RWPE1 (cell line): ENCODE results near the gene TRDMT1.

ENCODE experiments used
- CTCF ChIA-PET: fragments of 350-600 bp; sonication (Branson Sonifier 250); formaldehyde crosslinking; extraction: SDS; loops from one replicate; lab custom pipeline; 2021; lab: Yijun Ruan, JAX
- POLR2A ChIA-PET: fragments of 400-600 bp; formaldehyde crosslinking; extraction: SDS; loops from one replicate; lab custom pipeline; 2020; ENCODE audit warnings: antibody characterized with exemption; ENCODE audit not compliant: low non-redundant PET; lab: Yijun Ruan, JAX
- DNase-seq: peaks from one replicate; pipeline ENCODE4 v3.0.0; 2012; ENCODE audit warnings: low spot score
- H3K27ac ChIP-seq: fragments of 450-650 bp; 2 replicates; pipeline ENCODE4 v1.5.1; 2017
- CTCF ChIP-seq: fragments of 450-650 bp; conservative IDR thresholded peaks from 2 replicates; pipeline ENCODE4 v1.5.1; 2017; ENCODE audit warnings: low read depth, mild to moderate bottlenecking

Gene TRDMT1

GRCh38 chr10:17229016-17229716, 27.7 kb upstream of the TRDMT1 start:
- ChIA-PET POLR2A (interaction anchor here (1.5 kb wide), 1 partner anchor 28 kb away, joined by 8 read pairs; the partner anchor contains the start of gene TRDMT1), CTCF (interaction anchor here (0.5 to 0.9 kb wide), 8 partner anchors 14 to 421 kb away, joined by 3 to 6 read pairs (median 4); no protein-coding TSS in a partner anchor)
- TF ChIP-seq CTCF = no peak
- peak; percentile 73 for DNase-seq
- peak overlapping the region; percentile 100 for H3K27ac ChIP-seq

DNA sequence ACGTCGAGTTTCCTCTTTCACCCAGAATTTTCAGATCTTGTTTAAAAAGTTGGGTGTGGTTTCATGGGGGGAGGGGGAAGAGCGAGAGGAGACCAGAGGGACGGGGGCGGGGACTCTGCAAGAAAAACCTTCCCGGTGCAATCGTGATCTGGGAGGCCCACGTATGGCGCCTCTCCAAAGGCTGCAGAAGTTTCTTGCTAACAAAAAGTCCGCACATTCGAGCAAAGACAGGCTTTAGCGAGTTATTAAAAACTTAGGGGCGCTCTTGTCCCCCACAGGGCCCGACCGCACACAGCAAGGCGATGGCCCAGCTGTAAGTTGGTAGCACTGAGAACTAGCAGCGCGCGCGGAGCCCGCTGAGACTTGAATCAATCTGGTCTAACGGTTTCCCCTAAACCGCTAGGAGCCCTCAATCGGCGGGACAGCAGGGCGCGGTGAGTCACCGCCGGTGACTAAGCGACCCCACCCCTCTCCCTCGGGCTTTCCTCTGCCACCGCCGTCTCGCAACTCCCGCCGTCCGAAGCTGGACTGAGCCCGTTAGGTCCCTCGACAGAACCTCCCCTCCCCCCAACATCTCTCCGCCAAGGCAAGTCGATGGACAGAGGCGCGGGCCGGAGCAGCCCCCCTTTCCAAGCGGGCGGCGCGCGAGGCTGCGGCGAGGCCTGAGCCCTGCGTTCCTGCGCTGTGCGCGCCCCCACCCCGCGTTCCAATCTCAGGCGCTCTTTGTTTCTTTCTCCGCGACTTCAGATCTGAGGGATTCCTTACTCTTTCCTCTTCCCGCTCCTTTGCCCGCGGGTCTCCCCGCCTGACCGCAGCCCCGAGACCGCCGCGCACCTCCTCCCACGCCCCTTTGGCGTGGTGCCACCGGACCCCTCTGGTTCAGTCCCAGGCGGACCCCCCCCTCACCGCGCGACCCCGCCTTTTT, 26.9 kb upstream of the TRDMT1 start, which contains the start of gene VIM:
TSS of gene VIM (plus strand) at position 151 of the 925 bp plus-strand sequence. CDS start 1,182 bp downstream, outside the sequence.
- DNase-seq = peak; percentile 91
- CTCF ChIA-PET = no interaction called here
- POLR2A ChIA-PET = interaction anchor here (1.5 kb wide), 1 partner anchor 27 kb away, joined by 8 read pairs; the partner anchor contains the start of gene TRDMT1
- peak within 1 kb of the TSS; percentile 100 for H3K27ac ChIP-seq
- no peak for TF ChIP-seq CTCF

DNA sequence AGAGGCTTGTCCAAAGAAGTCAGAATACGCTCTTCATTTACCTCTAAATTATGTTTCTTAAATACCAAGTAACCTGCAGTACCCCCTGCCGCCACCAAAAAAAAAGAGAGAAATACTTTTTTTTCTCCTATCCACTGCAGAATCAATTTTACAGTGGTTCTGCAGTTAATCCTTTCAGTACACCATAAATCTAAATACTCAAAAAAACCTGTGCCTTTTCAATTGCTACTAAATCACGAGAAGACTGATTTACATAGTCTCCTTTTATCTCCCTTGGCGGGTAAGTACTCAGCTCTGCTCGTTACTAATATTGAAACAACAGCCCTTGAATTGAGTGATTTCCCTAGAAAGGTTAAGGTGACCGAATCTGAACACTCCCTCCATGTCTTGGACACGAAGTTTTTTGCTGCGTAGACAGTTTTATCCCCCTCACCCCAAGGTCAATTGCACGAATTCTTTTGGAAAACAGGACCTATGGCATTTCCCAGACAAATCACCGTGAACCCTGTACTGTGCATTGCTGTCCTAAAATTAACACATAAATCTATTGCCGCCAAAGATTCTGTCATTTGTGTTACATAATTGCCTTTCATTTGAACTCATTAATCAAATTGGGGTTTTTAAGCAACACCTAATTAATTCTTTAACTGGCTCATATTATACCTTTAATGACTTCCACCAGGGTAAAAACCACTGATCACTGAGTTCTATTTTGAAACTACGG, 26.1 kb upstream of the TRDMT1 start:
- CTCF ChIA-PET = interaction anchor here (0.7 kb wide), 1 partner anchor 1863 kb away, joined by 4 read pairs; no protein-coding TSS in a partner anchor
- H3K27ac ChIP-seq = peak overlapping the region; percentile 100
- no peak for DNase-seq
- TF ChIP-seq CTCF = peak; percentile 51
- POLR2A ChIA-PET = no interaction called here

DNA sequence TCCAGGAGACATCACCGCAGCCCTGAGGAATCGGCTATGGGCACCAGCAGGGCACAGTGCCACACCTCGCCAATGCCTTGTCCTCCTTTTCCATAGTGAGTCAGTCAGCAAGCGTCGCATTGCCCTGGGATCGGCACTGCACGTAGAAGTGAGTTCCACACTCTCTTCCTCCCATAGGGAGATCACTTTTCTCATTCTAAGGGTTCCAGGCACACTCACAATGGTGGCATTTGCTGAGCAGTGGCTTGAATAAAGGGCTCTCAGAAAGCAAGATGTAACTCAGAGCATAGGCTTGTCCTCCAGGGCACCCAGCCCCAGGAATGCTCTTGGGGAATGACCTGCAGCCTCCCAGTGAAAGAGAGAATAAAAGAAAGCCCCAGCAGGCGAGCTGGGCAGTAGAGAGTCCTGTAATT, 25.4 kb upstream of the TRDMT1 start:
- no peak for DNase-seq
- ChIA-PET POLR2A (no interaction called here), CTCF (interaction anchor here (0.6 kb wide), 1 partner anchor 421 kb away, joined by 3 read pairs; no protein-coding TSS in a partner anchor)
- TF ChIP-seq CTCF = no peak
- H3K27ac ChIP-seq = peak overlapping the region; percentile 100

GRCh38 chr10:17225808-17226207, 24.3 kb upstream of the TRDMT1 start:
- ChIA-PET CTCF (interaction anchor here (0.6 kb wide), 1 partner anchor 120 kb away, joined by 3 read pairs; no protein-coding TSS in a partner anchor), POLR2A (no interaction called here)
- TF ChIP-seq CTCF = no peak
- no peak for DNase-seq
- H3K27ac ChIP-seq = no peak overlapping the region

GRCh38 chr10:17222329-17222728, 20.9 kb upstream of the TRDMT1 start:
- no peak overlapping the region for H3K27ac ChIP-seq
- TF ChIP-seq CTCF = no peak
- no peak for DNase-seq
- ChIA-PET CTCF (no interaction called here), POLR2A (no interaction called here)
